Stromal cell of bone marrow (primary cell): Measurements from ENCODE around the gene SEMA4B.
"Not testable (repeated sequence)": the region's sequence is repeated elsewhere in the genome, so short reads cannot be mapped to it uniquely, and the experiment has no call there.

Experiments used
- DNase-seq: peaks from one replicate; pipeline ENCODE4 v3.0.0-alpha.2; 2012; ENCODE audit warnings: low read depth

SEMA4B gene

DNA sequence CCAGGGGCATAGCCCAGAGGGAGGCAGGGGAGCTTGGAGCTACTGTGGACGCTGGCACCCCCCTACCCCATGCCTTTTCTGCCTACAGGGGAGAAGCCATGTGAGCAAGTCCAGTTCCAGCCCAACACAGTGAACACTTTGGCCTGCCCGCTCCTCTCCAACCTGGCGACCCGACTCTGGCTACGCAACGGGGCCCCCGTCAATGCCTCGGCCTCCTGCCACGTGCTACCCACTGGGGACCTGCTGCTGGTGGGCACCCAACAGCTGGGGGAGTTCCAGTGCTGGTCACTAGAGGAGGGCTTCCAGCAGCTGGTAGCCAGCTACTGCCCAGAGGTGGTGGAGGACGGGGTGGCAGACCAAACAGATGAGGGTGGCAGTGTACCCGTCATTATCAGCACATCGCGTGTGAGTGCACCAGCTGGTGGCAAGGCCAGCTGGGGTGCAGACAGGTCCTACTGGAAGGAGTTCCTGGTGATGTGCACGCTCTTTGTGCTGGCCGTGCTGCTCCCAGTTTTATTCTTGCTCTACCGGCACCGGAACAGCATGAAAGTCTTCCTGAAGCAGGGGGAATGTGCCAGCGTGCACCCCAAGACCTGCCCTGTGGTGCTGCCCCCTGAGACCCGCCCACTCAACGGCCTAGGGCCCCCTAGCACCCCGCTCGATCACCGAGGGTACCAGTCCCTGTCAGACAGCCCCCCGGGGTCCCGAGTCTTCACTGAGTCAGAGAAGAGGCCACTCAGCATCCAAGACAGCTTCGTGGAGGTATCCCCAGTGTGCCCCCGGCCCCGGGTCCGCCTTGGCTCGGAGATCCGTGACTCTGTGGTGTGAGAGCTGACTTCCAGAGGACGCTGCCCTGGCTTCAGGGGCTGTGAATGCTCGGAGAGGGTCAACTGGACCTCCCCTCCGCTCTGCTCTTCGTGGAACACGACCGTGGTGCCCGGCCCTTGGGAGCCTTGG lies 27.0 kb downstream of the SEMA4B start:
- DNase-seq, result no peak

DNA sequence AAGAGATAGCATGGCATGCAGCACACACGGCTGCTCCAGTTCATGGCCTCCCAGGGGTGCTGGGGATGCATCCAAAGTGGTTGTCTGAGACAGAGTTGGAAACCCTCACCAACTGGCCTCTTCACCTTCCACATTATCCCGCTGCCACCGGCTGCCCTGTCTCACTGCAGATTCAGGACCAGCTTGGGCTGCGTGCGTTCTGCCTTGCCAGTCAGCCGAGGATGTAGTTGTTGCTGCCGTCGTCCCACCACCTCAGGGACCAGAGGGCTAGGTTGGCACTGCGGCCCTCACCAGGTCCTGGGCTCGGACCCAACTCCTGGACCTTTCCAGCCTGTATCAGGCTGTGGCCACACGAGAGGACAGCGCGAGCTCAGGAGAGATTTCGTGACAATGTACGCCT lies 27.8 kb downstream of the SEMA4B start:
- DNase-seq, result no peak

DNA sequence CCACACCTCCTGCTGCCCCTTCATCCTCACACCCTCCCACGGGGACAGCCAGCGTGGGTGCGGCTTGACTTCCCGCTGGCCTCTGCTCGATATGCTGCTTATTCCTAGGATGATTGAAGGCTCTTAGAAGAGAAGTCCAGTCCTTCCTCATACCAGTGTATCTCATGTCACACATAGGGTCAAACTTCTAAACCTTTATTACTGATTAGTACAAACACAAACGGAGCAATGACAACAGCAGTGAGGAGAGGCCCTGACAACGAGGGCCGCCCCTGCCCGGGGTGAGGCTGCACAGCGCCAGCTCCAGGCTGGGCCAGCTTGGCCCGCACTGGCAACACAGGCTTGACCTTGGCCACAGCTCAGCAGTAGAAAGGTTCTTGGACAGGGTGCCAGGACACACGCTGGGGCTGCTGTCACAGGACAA lies 29.0 kb downstream of the SEMA4B start:
- DNase-seq, result no peak

DNA sequence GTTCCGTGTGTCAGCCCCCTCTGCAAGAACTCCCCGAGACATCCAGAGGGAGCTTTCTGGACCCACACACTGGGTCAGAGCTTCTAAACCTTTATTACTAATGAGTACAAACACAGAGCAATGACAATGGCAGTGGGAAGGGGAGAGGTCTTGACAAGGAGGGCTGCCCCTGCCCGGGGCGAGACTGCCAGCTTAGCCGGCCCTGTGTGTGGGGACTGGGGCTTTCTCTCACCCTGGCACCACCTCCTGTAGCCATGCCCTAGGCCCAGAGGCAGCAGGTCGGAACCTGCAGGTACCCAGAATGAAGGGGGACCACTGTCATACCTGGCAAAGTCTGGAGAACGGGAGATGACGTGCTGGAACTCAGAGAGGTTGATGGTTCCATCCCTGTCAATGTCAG lies 29.5 kb downstream of the SEMA4B start:
- no peak for DNase-seq

DNA sequence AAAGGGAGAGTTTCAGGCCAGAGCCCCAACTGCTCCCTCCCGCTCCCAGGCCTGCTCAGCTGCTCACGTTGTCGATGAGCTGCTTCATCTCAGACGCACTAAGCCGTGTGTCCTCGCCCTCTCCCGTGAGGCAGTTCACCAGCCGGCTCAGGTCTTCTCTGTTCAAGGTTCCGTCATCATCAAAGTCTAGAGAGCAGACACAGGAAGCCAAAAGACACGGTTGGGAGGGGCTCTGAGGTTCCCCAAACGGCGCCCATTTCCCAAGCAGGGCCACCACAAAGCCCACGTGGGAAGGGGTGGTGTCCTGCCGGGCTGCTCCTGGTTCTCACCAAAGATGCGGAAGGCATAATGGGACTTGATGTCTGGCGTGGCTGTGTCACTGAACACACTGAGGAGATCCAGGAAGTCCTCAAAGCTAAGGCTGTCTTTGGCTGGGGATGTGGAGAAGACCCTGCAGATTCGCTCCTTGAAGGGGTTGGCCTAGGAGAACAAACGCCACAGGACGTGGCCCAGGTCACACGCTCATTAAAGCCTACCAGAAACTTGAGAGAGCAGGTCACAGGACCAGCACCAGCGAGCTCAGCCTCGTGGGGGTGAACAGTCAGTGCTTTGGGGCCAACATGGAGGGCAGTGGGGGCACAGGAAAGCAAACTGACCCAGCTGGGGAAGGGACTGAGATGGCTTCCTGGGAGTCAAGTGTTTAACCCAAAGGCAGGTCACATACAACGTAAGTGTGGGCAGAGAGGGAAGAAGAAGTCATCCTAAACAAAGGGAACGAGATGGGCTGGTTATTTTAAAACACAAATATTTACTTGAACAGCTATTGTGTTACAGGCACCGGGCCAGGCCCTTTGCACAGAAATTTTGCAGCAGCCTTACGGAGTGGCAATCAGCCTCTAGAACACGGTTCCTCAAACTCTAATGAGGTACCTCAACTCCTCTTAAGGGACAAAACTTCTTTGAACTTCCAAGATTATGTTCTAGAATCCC lies 30.2 kb downstream of the SEMA4B start:
- no peak for DNase-seq

DNA sequence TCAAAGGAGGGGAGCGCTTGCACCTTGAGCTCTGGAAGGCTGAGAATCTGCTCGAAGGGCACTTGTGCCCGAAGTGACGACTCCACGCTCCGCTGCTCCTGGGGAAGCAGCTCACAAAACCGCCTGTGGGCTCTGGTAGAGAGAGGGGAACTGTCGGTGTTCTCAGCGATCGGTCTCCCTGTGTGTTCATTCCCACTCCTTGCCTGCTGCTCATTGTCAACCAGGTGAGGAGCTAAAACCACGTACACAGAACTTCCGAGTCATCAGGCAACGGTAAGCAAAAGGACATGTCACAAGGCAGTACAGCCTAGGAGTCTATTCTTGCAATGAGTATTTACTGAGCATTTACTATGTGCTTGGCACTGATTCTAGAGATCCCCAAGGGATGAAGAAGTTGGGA lies 31.1 kb downstream of the SEMA4B start:
- no peak for DNase-seq

DNA sequence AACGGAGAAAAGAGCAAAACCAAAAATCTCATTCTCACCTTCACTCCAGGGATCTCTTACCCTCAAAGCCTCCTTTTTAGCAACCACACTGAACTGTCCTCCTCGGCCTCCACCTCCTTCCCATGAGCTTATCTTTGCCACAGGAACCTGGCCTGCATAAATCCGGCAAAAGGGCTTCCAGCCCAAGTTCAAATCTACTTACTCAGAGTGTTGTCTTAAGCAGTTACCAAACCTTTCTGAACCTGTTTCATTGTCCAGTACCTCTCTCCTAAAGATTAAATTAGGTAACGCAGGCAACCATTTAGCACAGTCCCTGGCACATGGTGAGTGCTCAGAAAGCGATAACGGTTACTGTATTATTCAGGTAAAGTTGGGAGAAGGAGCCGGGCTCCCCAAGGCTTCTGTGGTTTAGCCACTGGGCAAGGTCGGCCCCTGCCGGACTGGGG lies 31.8 kb downstream of the SEMA4B start:
- no peak for DNase-seq

DNA sequence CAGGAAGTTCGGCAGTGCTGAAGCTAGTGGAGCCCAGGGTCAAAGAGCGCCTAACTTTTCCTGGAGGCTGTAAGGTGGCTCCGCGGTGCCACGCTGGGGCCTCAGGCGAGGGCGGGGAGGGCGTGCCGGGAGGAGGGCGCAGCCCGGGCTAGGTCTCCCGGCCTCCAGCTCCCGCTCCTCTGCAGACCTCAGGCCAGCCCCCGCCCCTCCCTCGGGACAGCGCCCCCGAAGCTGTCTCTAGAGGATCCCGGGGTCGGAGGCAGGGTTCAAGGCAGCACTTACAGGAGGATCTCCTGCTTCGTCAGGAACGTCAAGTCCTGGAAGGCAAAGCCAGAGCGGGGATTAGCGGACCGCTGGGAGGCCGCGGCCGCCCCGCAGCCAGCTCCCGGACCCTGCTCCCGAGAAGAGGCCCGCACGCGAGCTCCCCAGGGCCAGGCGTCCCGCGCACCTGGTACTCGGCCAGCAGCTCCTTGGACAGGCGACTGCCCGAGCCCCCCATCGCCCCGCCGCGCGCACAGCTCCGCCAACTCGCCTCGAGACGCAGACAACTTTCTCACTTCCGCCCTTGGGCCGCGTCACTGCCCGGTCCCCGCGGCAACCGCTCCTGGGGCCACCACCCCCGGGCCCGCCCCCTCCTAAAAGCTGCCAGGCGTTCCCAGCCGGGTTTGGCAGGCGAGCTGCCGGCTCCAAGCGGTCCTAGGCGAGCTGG lies 32.4 kb downstream of the SEMA4B start, which contains the start of gene CIB1:
CIB1 (minus strand) TSS at position 555 of the 709 bp plus-strand sequence; CDS start at position 499, 56 bp downstream.
- DNase-seq, result peak; percentile 95

DNA sequence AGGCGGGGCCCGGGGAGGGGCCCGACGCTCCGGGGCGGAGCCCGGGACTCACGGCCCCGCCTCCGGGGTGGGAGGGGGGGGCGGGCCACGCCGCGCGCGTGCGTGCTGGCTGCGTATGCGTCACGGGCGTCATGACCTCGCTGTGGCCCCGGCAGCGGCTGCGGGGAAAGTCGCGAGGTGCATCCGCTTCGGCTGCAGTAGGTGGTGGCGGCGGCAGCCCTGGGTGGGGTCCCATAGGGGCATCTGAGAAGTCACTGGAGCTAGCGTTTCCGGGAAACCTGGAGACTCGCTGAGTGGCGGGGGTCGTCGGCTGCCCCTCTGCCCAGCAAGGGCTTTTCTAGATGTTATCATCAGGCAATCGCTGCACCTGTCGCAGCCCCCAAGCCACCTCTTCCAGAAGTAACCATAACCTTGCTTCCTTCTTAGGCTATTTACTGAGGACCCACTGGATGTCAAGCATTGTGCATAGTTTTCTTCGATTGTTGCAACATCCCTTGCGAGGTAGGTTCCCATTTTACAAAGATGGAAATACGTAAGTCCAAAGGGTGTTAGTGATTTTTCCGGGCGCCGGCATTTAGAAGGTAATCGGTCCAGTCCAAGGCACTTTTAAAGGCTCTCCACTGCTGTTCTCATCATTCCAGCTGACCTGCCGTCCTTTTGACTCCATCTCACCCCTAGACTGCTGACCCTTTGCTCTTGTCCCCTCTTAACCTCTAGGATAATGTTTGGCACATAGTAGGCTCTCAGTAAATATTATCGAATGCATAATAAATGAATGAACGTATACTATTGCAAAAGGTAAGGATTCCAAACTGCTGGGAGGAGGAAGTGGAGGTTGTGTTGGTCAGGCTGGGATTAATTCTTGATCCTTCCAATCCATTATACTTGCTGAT lies 33.2 kb downstream of the SEMA4B start, which contains the start of gene GDPGP1:
GDPGP1 (plus strand) TSS at position 114 of the 893 bp plus-strand sequence. CDS start 6,700 bp downstream, outside the sequence.
- no peak for DNase-seq

DNA sequence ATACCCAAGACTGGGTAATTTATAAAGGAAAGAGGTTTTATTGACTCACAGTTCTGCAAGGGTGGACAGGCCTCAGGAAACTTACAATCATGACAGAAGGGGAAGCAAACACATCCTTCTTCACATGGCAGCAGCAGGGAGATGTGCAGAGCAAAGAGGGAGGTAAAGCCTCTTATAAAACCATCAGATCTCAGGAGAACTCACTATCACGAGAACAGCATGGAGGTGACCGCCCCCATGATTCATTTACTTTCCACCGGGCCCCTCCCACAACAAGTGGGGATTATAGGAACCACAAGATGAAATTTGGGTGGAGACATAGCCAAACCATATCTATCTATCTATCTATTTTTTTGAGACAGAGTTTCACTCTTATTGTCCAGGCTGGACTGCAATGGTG lies 38.2 kb downstream of the SEMA4B start:
- no peak for DNase-seq

DNA sequence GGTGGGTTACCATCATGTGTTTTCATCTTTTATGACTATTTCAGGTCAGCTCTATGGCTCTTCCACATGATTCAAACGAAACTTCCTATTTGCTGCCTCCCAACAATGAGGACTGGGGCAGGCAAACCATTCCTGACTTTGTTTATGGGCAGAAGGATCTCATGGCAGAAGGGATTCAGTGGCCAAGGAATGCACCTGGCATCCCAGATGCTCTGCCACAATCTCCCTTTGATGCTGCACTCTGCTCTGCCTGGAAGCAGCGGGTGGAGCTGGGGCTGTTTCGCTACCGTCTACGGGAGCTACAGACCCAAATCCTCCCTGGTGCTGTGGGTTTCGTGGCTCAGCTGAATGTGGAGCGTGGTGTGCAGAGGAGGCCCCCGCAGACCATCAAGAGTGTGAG lies 39.7 kb downstream of the SEMA4B start:
- no peak for DNase-seq

DNA sequence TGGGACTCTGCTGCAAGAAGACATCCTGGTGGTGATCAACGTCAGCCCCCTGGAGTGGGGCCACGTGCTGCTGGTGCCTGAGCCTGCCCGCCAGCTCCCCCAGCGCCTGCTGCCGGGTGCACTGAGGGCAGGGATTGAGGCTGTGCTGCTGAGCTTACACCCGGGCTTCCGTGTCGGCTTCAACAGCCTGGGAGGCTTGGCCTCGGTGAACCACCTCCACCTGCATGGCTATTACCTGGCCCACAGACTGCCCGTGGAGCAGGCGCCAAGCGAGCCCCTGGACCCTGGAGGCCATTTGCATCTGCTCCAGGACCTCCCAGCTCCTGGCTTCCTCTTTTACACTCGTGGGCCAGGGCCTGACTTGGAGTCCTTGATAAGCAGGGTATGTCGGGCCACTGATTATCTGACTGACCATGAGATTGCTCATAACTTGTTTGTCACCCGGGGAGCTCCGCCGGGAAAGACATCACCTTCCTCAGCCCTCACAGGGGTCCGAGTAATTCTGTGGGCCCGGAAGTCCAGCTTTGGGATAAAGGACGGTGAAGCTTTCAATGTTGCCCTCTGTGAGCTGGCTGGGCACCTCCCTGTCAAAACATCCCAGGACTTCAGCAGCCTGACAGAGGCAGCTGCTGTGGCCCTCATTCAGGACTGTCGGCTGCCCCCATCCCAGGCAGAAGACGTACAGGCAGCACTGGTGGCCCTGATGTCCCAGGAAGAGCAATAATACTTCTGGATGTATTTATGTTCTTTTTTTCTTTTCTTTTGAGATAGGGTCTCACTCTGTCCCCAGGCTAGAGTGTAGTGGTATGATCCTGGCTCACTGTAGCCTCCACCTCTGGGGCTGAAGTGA lies 40.4 kb downstream of the SEMA4B start:
- DNase-seq, result no peak

DNA sequence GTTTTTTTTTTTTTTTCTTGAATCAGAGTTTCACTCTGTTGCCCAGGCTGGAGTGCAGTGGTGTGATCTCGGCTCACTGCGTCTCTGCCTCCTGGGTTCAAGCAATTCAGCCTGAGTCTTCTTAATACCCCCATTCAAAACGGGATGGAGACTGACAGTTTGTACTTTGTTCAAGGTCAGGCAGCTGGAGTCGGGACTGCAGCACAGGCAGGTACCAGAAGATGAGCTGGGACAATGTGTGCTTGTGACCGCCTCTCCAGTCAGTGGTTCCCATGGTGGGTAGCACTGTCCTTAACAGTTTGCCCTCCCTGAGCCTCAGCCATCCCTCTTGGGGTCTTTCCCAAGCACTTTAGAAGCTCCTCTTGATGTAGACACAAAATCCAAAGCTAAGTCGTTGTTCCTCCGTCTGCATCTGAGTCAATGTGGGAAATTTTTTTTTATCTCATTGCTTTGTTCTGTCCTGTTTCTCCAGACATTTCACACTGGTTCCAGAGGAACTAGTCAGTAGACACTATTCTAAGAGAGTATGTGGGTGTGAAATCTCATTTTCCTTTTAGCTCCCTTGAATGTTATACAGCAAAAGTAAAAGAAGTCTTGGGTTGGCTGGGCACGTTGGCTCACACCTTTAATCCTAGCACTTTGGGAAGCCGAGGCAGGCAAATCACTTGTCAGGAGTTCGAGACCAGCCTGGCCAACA lies 43.0 kb downstream of the SEMA4B start:
- no peak for DNase-seq

DNA sequence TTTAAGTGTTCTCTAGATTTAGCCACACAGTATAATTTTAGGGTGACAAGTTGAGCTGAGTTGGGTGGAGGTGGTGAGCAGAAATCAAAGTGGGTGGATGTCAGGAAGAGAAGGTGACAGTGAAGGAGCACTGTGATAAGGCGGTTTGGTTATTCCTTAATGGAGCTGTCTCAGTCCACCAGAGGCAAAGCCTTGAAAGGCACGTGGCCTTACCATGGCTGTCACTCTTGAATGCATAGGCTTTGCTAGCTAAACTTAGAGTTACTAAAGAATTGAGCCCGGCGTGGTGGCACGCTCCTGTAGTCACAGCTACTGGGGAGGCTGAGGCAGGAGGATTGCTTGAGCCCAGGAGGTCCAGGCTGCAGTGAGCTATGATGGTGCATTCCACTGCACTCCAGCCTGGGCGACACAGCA lies 47.7 kb downstream of the SEMA4B start:
- no peak for DNase-seq

DNA sequence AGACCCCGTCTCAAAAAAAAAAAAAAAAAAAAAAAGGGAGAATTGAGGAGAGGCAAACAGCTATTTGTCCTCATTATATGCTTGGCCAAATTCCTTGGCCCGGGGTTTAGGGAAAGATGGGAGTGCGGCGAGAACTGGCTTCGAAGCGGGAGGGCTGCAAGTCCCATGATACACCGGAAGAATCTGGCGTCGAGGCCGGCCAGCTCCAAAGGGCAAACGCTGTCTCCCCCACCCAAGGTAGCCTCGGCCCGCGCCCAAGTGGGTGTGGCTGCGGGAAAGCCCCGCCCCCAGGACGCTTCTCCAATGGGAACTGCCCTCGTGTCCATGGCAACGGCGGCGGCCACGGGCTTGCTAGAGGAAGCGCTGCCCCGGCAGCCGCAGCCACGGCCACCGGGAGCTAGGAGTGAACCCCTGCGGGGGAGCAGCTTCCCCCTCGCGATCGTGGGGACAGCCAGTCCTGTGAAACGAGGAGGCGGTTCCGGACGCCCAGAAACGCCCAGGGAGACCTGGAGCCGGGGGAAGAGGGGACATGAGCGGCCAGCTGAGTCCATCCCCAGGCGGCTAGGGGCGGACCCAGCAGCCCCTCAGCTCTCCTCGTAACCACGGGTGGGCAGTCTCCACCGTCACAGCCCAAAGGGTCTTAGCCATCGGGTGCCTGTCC lies 48.2 kb downstream of the SEMA4B start, which contains the start of gene TTLL13:
TTLL13 (plus strand) TSS at position 354 of the 661 bp plus-strand sequence. CDS start 1,075 bp downstream, outside the sequence.
- peak; percentile 57 for DNase-seq

DNA sequence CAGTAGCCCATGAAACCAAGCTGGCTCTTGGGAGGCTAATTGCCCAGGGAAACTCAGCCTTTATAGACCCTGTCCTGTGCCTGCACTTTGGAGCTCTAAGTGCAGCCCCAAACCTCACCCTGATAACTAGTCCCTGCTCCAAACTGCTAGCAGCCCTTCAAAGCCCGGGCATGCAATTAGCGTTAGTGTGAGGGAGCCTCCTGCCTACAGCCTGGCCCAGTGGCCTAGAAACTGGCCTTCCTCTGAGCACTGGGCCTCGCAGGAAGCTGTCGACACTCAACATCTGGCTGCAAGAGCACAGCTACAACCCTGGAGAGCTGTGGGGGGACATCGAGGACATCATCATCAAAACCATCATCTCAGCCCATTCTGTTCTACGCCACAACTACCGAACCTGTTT lies 56.6 kb downstream of the SEMA4B start:
- DNase-seq, result no peak

DNA sequence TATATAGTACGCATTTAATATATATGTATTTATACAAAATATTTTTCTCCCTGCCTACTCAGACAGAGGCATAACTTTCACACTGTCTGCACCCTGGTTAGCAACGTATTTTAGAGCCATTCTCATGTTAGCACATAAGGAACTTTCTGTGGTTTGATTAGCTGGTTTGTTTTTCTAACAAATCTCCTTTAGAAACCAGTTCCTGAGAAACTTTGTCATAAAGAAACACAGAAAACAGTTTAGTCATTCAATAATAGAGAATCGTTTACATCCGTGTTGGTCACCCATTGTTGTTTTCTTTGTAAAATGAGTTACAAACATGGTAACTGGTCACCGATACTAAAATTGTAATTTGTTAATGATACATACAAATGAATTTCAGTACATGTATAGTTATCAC lies 58.4 kb downstream of the SEMA4B start:
- DNase-seq, result no peak

DNA sequence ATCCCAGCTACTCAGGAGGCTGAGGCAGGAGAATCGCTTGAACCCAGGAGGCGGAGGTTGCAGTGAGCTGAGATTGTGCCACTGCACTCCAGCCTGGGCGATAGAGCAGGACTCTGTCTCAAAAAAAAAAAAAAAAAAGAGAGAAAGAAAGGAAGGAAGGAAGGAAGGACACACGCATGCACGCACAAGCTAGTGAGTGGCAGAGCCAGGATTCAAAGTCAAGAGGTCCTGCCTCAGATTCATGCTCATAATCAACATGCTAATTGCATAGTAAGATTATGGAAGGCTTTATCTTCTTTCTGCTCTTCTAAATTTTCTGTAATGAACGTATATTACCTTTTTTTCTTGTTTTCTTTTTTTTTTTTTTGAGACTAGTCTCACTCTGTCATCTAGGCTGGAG lies 59.6 kb downstream of the SEMA4B start:
- not testable (repeated sequence) for DNase-seq
